GM23248 (cell line): ENCODE data around the gene KCNJ13.

Source experiments
- EZH2 ChIP-seq: fragments of 200-600 bp; sonication (generic); IDR thresholded peaks from 2 replicates; pipeline ENCODE4 v1.6.1; 2018; ENCODE audit warnings: antibody characterized with exemption, mild to moderate bottlenecking; ENCODE audit not compliant: insufficient read depth, poor library complexity, severe bottlenecking
- EZH2phosphoT487 ChIP-seq: fragments of 200-600 bp; sonication (generic); IDR thresholded peaks from 2 replicates; pipeline ENCODE4 v1.6.1; 2018; ENCODE audit warnings: antibody characterized with exemption, moderate library complexity, mild to moderate bottlenecking, low read depth; ENCODE audit not compliant: insufficient read depth

DNA sequence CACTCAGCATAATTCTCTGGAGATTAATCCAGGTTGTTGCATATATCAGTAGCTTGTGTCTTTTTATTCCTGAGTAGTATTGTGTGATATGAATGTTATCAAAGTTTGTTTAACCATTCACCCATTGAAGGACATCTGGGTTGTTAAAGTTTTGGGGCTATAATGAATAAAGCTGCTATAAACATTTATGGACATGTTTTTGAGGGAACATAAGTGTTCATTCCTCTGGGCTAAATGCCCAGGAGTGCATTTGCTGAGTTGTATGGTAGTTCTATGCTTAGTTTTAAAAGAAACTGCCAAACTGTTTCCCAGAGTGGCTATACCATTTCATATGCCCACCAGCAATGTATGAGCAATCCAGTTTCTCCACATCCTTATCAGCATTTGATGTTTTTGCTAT lies 21.8 kb upstream of the KCNJ13 start:
- TF ChIP-seq EZH2 (no peak), EZH2phosphoT487 (no peak)
